HG02759 (cell line): Measurements from ENCODE around the gene SBSN.

Experiments used
- ATAC-seq: cut with Tn5 transposase; IDR thresholded peaks from one replicate; pipeline ENCODE4 v1.9.1; 2021; ENCODE audit warnings: mild to moderate bottlenecking, moderate library complexity; ENCODE audit not compliant: unreplicated experiment

Gene SBSN

DNA sequence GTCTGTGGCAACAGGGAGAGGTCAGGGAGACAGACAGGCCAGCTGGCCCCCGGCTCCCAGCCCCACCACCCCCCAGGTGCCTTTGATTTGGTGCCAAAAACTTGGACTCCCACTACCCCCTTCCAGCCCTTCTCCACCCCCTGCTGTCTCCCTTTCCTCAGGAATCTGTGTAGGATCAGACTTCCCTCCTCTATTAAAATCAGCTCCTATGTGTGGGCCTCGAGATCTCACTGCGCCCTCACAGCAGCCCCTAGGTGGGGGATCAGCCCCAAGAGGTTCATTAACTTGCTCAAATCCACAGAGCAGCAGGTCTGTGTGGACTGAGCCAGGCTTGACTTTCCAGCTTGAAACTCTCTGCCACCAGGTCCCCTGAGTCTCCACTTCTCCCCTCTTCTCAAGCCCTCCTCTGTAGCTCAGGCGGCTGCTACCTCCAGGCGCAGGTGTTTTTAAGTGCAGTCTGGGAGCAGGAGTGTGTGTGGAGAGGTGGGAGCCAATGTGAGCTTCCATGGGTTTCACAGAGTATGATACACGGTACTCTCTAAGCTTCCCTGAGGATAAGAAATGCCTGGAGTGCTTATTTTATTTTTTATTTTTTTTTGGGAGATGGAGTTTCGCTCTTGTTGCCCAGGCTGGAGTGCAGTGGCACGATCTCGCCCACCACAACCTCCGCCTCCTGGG, 6.8 kb upstream of the SBSN start:
- no peak for ATAC-seq

DNA sequence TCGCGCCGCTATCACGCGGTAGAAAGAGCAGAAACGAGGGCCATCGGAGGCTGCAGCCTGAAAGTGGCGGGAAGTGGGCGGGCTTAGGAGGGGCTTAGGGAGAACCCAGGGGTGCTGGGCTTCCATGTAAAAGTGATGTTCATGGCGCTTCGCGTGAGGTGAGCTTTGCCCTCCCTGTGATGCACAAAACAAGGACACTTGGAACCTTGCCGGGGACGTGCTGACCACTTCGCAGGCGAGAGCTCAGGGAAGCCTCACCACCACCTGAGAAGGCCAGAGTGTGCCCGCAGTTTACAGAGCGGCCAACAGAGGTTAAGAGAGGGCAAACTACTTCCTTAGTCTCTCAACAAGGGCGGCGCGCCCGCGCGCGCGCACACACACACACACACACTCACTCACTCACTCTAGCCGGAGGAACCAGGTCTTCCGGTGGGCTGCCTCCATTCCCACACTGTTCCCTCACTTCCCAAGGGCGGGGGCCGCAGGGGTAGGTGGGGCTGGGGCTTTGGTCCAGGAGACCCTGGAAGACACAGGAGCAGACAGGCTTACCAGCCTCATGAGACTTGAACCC, 5.8 kb upstream of the SBSN start:
- ATAC-seq, result no peak

DNA sequence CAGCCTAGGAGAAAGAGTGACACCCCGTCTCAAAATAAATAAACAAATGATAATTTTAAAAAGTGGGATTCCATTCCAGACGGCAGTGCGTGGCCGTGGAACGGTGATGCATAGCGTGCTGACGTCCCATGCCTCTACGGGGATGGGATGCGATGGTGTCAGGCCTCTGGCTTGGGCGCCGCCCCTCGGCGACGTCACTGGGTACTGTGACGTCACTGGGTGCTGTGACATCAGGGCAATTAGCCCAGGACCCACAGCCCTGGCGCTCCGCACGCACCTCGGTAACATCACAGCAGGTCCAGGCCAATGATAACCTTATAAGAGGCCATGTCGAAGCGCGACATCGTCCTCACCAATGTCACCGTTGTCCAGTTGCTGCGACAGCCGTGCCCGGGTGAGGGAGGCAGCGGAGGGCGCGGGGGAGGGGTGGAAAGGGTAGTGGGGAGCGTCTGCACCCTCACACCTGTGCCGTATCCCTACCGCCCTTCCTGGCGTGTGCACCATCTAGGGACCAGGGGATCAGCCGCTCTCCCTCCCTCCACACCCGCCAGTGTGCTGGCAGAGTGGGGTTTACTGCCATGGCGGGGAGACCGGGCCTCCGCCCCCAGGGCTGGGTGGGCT, 5.2 kb upstream of the SBSN start, which contains the start of gene GAPDHS:
GAPDHS (plus strand) TSS at position 256 of the 621 bp plus-strand sequence; CDS start at position 328, 72 bp downstream.
- no peak for ATAC-seq

DNA sequence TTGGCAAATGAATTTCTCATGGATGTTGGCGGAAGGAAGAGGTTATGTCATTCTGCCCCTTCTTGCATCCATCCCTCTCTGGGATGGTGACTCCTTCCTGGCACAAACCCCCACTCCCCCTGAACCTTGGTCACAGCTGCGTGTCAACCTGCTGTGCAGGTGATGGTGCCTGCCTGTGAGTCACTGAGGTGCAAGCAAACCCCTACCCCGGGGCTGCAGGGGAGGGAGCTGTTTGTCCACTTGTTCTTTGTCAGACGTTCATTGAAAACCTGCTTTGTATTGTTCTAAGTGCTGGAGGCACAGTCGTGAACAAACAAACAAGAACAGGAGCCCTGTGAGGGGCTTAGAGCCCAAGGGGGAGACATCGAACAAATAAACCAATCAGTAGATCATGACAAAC, 3.2 kb upstream of the SBSN start:
- ATAC-seq, result no peak

DNA sequence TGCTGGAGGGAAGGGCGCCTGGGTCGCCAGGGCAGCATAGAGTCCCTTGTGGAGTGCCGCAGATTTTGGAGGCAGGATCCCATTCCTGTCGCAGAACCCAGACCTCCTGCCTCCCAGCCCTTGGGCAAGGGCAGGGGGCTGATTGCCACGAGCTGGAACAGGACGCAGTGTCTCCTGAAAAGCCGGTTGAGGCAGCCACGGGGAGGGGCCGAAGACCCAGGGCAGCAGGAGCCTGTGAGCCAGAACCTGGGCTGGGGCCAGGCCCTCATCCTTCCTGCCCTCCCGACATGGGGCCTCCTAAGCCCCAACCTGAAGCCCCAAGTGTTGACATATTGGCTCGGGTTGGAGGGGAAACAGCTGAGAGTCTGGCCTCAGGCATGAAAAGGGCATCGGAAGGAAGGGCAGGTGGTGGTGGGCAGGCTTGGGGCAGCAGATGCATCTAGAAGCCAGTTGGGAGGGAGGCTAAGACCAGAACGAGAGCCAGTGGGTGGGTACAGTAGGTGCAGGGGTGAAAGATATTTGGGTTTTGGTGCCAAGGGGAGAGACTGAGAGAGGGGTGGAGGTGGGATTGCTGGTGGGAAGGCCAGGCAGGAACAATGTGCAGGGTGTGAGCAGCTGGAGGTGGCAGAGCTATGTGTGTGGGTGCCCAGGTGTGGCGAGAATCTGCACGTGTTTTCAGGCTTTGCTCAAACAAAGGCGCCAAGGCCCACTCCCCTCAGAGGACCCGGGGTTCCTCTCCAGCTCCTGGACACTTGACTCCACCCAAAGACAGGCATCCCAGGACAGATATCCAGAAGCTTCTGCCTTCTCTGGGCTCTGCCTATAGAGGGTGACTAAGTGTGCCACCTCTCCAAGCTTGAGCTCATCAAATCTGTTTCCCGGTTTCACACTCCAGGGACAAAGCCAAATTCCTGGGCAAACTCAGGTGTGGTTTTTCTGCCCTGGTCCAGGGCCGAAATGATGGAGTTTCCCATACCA, 1.4 kb upstream of the SBSN start:
- ATAC-seq, result no peak

DNA sequence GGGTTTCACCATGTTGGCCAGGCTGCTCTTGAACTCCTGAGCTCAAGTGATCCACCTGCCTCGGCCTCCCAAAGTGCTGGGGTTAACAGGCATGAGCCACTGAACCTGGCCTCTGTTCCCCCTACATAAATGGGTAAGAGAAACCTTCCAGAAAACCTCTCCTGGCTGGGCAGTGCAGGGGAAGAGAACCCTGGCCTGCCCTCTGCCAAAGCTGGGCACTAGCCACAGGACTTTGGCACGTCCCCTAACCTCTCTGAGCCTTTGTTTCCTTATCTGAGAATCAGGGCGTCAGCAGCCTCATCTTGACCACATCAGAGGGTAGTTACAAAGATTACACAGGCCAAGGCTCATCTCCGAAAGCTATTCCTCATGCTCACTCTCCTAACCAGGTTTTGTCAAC, 2.2 kb downstream of the SBSN start:
- ATAC-seq, result no peak

DNA sequence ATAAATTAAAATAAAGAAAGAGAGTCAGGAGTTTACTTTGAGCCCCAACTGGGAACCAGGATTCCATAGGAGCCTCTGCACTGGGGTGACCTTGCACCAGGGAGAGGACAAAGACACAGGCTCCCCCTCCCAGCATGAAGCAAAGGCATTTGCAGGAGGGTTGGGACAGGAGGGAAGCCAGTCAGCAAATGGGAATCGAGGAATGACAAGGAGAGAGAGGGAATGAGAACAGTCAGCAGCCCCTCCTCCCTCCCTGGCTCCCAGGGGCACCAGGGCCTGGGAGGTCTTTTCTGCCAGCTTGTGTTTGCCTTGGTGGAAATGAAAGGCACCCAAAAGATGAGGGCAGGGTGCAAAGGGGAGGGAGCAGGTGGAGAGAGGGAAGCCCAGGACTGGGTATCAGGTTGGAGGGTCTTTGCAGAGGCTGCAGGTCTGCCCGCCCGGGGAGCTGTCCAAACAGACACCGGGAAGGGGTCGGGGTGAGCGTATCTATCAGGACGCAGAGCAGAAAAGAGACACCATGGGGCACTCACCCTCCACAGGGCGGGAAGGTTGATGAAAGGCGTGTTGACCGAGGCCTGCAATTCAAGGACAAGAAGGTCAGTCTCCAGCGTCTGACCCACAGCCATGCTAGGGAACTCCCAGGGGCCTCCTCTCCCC, 3.8 kb downstream of the SBSN start:
- no peak for ATAC-seq

DNA sequence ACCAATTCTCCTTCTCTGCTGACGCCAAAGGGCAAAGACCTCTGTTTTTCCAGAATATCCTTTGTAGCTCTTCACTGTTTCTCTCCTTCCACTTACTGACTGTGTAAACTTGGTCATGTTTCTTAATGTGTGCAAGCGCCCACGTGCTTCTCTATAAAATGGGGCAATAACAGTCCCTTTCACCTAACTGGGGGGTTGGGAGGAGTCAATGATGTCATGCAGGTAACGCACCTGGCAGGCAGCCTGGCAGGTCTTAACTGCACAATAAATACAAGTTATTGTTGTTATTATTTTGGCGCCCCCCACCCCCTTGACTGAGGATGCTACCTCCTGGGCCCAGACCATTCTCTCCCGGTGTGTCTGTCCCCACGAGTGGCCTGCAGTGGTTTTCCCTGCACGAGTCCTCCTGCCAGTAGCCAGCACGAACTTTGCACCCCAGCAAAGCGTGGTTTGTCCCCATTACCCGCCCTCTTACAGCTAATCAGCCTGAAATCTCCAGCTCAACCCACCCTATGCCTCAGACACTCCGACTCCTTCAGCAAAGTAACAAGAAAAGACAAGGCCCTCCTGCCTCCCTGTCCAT, 5.3 kb downstream of the SBSN start:
- no peak for ATAC-seq

DNA sequence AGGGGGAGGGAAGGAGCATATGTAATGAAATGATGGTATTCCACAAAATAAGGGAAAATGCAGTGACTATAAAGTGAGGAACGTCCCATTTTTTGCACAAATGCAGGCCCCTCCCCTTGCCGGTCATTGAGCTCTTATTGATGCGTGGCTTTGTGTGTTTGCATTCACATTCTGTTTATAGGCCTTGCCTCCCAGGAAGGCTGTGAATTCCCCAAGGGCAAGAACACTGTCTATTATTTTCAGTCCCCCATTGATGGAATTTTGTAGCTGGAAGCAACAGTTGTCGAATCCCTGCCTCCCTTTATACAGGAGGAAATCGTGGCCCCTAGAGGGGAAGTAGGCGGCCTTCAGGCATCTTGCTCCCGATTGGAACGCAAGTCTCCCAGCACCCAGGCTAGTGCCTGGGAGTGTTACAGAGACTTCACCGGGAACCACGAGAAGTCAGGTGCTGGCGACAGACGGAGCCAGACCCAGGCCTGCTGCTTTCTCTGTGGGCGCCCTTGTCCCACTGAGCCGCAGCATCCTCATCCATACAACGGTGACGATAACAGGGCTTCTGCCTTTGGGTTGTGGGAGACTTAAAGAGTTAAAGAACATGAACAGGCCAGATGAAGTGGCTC, 6.9 kb downstream of the SBSN start:
- ATAC-seq, result no peak

DNA sequence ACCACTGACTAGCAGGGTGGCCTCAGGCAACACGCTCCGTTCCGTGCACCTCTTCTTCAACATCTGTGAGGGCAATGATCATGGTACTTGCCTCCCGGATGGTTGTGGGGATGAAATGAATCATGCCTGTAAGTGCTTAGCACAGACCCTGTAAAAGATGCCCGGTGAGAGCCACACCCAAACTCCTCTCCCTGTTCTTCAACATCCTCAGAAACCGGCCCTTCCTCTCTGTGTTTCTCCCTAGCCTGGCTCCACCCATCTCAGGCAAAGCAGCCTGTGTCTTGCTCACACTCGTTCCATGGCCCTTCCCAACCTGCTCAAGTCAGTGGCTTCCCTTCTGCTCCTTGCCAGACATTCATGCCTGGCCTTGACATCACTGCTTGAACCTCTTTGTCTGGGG, 8.8 kb downstream of the SBSN start:
- no peak for ATAC-seq

DNA sequence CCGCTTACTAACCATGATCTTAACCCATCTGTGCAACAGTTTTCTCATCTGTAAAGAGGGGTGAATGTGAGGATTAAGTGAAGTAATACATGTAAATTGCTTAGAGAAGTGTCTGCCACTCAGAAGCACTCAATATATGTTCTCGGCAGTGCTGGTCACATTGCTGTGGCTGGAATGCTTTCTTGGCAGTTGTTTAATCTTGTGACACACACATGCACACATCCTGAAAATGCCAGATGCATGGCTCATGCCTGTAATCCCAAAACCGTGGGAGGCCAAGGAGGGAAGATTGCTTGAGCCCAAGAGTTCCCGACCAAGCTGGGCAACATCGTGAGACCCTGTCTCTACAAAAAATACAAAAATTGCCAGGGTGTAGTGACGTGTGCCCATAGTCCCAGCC, 9.8 kb downstream of the SBSN start:
- ATAC-seq, result no peak

DNA sequence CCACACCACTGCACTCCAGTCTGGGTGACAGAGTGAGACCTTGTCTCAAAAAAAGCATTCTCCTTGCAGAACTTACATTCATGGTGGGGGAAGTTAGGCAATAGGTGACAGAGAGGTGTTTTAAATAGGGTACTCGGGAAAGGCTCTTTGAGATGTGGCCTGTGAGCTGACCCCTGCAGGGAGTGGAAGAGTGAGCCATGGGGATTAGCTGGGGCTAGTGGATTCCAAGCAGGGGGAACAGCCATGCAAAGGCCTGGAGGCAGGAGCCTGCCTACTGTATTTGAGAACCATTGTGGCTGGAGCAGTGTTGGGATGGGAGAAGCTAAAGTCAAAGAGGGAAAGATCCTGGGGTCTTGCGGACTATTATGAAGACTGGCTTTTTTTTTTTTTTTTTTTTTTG, 10.8 kb downstream of the SBSN start:
- no peak for ATAC-seq

DNA sequence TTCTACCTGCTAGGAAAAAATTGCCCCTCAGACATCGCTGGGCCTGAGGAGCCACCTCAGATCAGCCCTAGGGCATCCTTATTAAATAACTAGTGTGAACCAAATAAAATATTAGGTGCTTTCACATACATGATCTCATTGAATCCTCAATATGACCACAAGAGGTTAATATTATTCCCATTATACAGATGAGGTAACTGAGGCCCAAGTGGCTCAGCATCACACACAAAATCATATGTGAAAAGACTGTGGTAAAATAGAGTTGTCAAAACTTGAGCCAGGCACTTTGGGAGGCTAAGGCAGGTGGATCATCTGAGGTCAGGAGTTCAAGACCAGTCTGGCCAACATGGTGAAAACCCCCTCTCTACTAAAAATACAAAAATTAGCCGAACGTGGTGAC, 11.8 kb downstream of the SBSN start:
- no peak for ATAC-seq

DNA sequence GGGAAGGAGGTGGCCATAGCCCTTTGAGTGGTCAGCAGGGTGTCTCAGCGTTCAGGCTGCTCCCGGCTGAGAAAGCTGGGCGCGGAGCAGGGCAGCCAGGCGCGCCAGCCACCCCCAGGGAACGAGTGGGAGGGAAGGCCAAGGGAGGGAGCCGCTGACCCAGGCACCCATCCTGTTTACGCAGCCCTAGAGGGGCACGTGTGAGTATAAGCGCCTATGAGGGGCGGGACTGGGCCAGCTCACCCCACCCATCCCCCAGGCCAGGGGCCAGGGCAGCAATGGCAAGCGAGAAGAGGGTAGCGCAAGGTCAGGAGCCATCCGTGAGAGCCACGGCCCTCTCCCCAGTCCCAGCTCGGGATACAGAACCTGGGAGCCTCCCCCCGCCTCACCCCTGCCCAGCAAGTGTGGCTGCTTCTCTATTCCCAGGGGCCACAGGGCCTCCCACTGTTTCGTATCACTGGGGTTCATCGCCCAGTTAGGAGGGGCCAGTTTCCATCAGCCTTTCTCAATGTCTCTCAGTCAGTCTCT, 13.8 kb downstream of the SBSN start:
- no peak for ATAC-seq

DNA sequence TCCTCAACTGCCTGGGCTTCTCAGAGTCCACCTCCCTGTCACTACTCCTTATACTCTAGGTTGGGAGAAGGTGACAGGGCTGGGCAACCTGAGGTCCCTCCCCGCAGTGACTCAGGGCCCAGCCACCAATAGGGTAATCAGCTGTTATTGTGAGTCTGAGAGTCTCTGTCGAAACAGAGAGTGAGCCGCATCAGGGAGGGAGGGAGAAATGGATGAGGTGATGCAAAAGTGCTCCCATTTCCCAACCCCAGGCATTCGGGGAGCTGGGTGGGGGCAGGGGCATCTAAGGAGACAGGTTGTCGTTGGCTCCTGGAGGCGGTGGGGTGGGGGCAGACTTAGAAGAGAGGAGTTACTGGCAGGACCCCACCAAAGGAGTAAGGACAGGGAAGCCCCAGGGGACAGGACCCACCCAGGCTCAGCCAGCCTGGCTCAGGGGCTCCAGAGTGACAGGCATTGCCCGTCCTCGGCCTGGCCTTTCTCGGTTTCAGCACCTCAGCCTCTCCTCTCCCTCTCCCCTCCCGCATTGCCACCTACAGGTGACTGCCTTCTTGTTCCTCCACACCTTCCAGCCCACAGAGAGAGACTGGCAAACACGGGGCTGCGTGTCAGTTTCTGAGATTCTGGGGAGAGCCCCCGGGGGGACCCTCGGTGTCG, 14.4 kb downstream of the SBSN start, which contains the start of gene DMKN:
DMKN (minus strand) TSS at position 22 of the 654 bp plus-strand sequence. CDS start 174 bp downstream, outside the sequence.
- no peak for ATAC-seq

DNA sequence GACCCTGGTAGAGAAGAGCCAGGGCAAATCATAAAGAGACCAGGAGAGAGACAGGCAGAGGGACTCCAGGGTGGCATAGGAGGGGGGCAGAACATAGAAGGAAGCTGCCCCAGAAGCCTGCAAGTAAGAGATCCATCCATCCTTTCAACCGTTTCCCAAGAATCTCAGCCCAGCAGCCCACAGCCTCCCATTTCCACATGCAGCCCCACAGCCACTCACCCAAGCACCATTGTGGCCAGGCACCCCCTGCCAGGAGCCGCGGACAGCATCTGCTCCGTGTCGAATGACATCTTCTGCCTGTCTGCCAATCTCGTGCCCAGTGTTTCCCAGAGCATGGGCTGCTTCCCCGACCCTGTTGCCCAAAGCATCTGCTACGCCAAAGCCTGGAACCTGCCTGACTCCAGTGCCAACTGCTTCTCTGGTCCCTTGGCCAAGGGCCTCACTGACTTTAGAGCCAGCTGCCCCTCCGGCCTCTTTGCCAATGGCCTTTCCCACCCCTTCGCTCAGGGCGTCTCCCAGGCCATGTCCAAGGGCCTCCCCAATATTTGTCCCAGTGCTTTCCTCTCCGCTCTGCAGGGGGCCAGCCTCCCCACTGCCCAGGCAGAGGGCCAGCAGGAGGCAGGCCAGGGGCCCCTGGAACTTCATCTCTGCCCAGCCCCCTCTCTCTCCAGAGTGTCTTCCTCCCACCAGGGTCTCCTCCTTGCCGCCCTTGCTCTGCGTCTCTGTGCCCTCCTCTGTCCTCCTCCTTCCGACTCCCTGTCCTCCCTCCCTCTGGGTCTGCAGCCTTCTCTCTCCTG, 15.1 kb downstream of the SBSN start:
- no peak for ATAC-seq

DNA sequence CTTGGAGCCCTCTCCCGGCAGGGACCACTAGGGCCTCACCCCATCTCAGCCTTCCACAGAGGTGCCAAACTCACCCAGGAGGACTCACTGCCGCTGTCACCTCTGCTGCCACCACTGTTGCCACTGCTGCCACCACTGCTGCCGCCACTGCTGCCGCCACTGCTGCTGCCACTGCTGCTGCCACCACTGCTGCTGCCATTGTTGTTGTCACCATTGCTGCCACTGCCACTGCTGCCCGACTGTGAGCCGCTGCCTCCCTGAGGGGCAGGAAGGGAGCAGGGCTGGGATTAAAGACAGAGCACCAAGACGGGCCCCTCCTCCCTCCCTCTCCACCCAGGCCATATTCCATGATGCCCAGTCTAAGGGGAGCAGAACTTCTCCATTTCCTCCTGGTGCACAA, 16.8 kb downstream of the SBSN start:
- no peak for ATAC-seq

DNA sequence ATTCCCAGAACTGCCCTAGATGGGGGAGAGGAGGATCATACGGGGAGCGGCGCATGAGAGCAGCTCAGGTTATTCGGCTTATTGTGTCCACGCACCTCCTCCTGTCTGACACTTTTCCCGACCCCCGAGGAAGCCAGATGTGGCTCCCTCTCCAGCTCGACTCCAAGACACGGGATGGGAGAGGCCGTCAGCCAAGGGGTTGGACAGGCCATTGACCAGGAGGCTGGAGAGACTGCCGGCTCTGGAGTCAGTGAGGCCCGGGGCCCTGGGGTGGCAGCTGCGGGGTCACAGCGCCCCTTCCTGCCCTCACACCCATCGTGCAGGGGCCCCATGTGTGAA, 17.5 kb downstream of the SBSN start:
- ATAC-seq, result no peak
